Esophagus squamous epithelium (tissue), 5 donors: ENCODE results near the gene HPGDS. TPM values are rescaled to one million over a fixed set of nuclear protein-coding genes. Genes with fewer than 3 reads are reported as not detected.

Experiments used
- DNase-seq: peaks from one replicate; lab custom pipeline; 2025; lab: John Stamatoyannopoulos, UW
- H3K27ac ChIP-seq, 4 donors: fragments of 200-600 bp; sonication (generic); one replicate each; pipeline ENCODE4 v1.5.1; 2016 to 2019; ENCODE audit warnings: mild to moderate bottlenecking in 1 of 4
- H3K27me3 ChIP-seq, 4 donors: fragments of 200-600 bp; sonication (generic); 1 replicate in 3 of 4; 2 replicates in 1 of 4; pipeline versions ENCODE4 v1.5.1 to v1.6.0; 2017 to 2021; ENCODE audit warnings: antibody characterized with exemption in 1 of 4
- H3K36me3 ChIP-seq, 3 donors: fragments of 200-600 bp; sonication (generic); one replicate each; pipeline ENCODE4 v1.5.1; 2016 to 2019
- H3K4me1 ChIP-seq, 3 donors: fragments of 200-600 bp; sonication (generic); one replicate each; pipeline ENCODE4 v1.5.1; 2017 to 2019
- H3K4me3 ChIP-seq, 4 donors: fragments of 200-600 bp; sonication (generic); 1 replicate in 3 of 4; 2 replicates in 1 of 4; pipeline ENCODE4 v1.5.1; 2016 to 2019; ENCODE audit warnings: mild to moderate bottlenecking in 2 of 4, moderate library complexity in 1 of 4
- H3K9me3 ChIP-seq, 3 donors: fragments of 200-600 bp; sonication (generic); one replicate each; pipeline ENCODE4 v1.5.1; 2016 to 2019
- CTCF ChIP-seq, 6 experiments: fragments of 450-650 bp in 4 of 6; fragments of 200-600 bp in 2 of 6; sonication (generic) in 2 of 6; IDR thresholded peaks; one replicate each; pipeline ENCODE4 v1.5.1; 2016 to 2019; ENCODE audit warnings: antibody characterized with exemption in 6 of 6, mild to moderate bottlenecking in 4 of 6, moderate library complexity in 4 of 6
- POLR2A ChIP-seq, 4 donors: fragments of 450-650 bp; IDR thresholded peaks; one replicate each; pipeline ENCODE4 v1.6.1; 2017; ENCODE audit warnings: antibody characterized with exemption in 4 of 4, mild to moderate bottlenecking in 4 of 4, moderate library complexity in 3 of 4
- WGBS, 2 donors: methylation state at CpG; one replicate each; pipeline ENCODE4 v1.1.5; 2018; 5-methylcytosine and 5-hydroxymethylcytosine counted together
- intact Hi-C: fragments of 100-400 bp; cut with DNase I; formaldehyde crosslinking; loops from one replicate; pipeline ENCODE4 v1.15.0; 2022
- total RNA-seq, 4 donors: library from RNA; depleted of rRNA; stranded (reverse); fragments of >200 nt; gene quantifications; one replicate each; pipeline ENCODE4 v1.1.0, GENCODE V29; 2016
- donor health status: DM: yes; HTN: yes; CAD: no.

HPGDS gene
- total RNA-seq, 4 donors from 2014 or later = 0.13 to 5.5 (median 0.15) TPM; not detected in 1

- 74 to 80% methylated on average over 2 of the region's 2 CpGs for WGBS, 2 donors
- Histone ChIP-seq H3K4me1 (no peaks in the 10 kb centered on the region), H3K27me3 (no peaks in the 10 kb centered on the region), H3K9me3 (no peaks in the 10 kb centered on the region), H3K27ac (no peak overlapping the region), H3K4me3 (no peak overlapping the region), H3K36me3 (no peaks in the 10 kb centered on the region)
- TF ChIP-seq CTCF (IDR thresholded peaks at IDR 0.05) (no peak), POLR2A (IDR thresholded peaks at IDR 0.05) (no peak)
- no peak for DNase-seq
- intact Hi-C loops = no loop called here
Observed at GRCh38 chr4:94357624-94358023, 15.0 kb upstream of the HPGDS start.

GRCh38 chr4:94356444-94356843, 13.8 kb upstream of the HPGDS start:
- no peak for DNase-seq
- 61 to 83% methylated on average over 2 of the region's 2 CpGs for WGBS, 2 donors
- H3K9me3 ChIP-seq = no peaks in the 10 kb centered on the region
- no peak overlapping the region for H3K4me3 ChIP-seq
- no peaks in the 10 kb centered on the region for H3K27me3 ChIP-seq
- H3K27ac ChIP-seq = no peak overlapping the region
- H3K4me1 ChIP-seq = no peaks in the 10 kb centered on the region
- intact Hi-C loops = no loop called here
- H3K36me3 ChIP-seq = no peaks in the 10 kb centered on the region
- TF ChIP-seq CTCF (IDR thresholded peaks at IDR 0.05) = no peak
- no peak for TF ChIP-seq POLR2A (IDR thresholded peaks at IDR 0.05)

GRCh38 chr4:94354474-94354896, 11.8 kb upstream of the HPGDS start:
- Histone ChIP-seq H3K27ac (no peak overlapping the region), H3K4me1 (no peaks in the 10 kb centered on the region), H3K4me3 (no peak overlapping the region), H3K9me3 (no peaks in the 10 kb centered on the region), H3K27me3 (no peaks in the 10 kb centered on the region), H3K36me3 (no peaks in the 10 kb centered on the region)
- TF ChIP-seq POLR2A (IDR thresholded peaks at IDR 0.05) (no peak), CTCF (IDR thresholded peaks at IDR 0.05) (no peak)
- intact Hi-C loops = no loop called here
- 70 to 81% methylated on average over 6 of the region's 6 CpGs for WGBS, 2 donors
- no peak for DNase-seq

- no peak overlapping the region for H3K4me3 ChIP-seq
- H3K36me3 ChIP-seq = no peaks in the 10 kb centered on the region
- no peak for DNase-seq
- 88 to 89% methylated on average over 1 to 2 of the region's 2 CpGs for WGBS, 2 donors
- intact Hi-C loops = no loop called here
- H3K4me1 ChIP-seq = no peaks in the 10 kb centered on the region
- no peaks in the 10 kb centered on the region for H3K27me3 ChIP-seq
- H3K9me3 ChIP-seq = no peaks in the 10 kb centered on the region
- no peak for TF ChIP-seq POLR2A (IDR thresholded peaks at IDR 0.05)
- no peak for TF ChIP-seq CTCF (IDR thresholded peaks at IDR 0.05)
- no peak overlapping the region for H3K27ac ChIP-seq
Observed at GRCh38 chr4:94352996-94353395, 10.4 kb upstream of the HPGDS start.

GRCh38 chr4:94352163-94352562, 9.5 kb upstream of the HPGDS start:
- no peaks in the 10 kb centered on the region for H3K27me3 ChIP-seq
- H3K9me3 ChIP-seq = no peaks in the 10 kb centered on the region
- intact Hi-C loops = no loop called here
- no peak for TF ChIP-seq CTCF (IDR thresholded peaks at IDR 0.05)
- TF ChIP-seq POLR2A (IDR thresholded peaks at IDR 0.05) = no peak
- WGBS, 2 donors = 60 to 62% methylated on average over 4 of the region's 4 CpGs
- no peaks in the 10 kb centered on the region for H3K36me3 ChIP-seq
- H3K27ac ChIP-seq = no peak overlapping the region
- DNase-seq = no peak
- no peak overlapping the region for H3K4me3 ChIP-seq
- no peaks in the 10 kb centered on the region for H3K4me1 ChIP-seq
